Right cardiac atrium (tissue), 5 donors: ENCODE results near the gene FASTK. TPM values are rescaled to one million over a fixed set of nuclear protein-coding genes. Genes with fewer than 3 reads are reported as not detected.

ENCODE experiments used
- ATAC-seq, 2 donors: fragments of 200-7000 bp; cut with Tn5 transposase; one replicate each; pipeline versions ENCODE4 v1.8.0 to v1.9.1; 2020; ENCODE audit warnings: moderate library complexity in 2 of 2, mild to moderate bottlenecking in 1 of 2
- DNase-seq, 3 donors: peaks; one replicate each; pipeline ENCODE4 v3.0.0-alpha.2; 2020
- H3K27ac ChIP-seq: one replicate; pipeline ENCODE4 v1.5.1; 2013; ENCODE audit warnings: mild to moderate bottlenecking, low read length, control low read depth, moderate library complexity
- H3K27me3 ChIP-seq: one replicate; pipeline ENCODE4 v1.6.1; 2013; ENCODE audit not compliant: control insufficient read depth, insufficient read depth
- H3K4me1 ChIP-seq: one replicate; pipeline ENCODE4 v1.6.1; 2013; ENCODE audit warnings: low read length; ENCODE audit not compliant: control insufficient read depth, insufficient read depth
- H3K4me3 ChIP-seq: one replicate; pipeline ENCODE4 v1.5.1; 2013; ENCODE audit warnings: low read length, control low read depth
- H3K9me3 ChIP-seq: one replicate; pipeline ENCODE4 v1.6.1; 2013; ENCODE audit warnings: low read length; ENCODE audit not compliant: control insufficient read depth
- WGBS: extraction: QIAGEN DNeasy Blood & Tissue Kit; methylation state at CpG from one replicate; pipeline ENCODE4 v1.1.7; 2013; 5-methylcytosine and 5-hydroxymethylcytosine counted together
- intact Hi-C, 4 donors: fragments of 100-400 bp; cut with DNase I; formaldehyde crosslinking; loops; one replicate each; pipeline versions ENCODE4 v1.11.0 to v1.14.0; 2022 to 2023
- polyA plus RNA-seq: library from polyadenylated mRNA; stranded (reverse); fragments of 200-250 nt; gene quantifications from one replicate; pipeline ENCODE4 v1.2.3, GENCODE V29; 2013
- total RNA-seq, 4 donors: library from RNA; stranded (reverse); fragmentation: NEBNext Ultra II Directional; extraction: Animal tissue kit (Norgen Biotek cat#: 25700); gene quantifications; one replicate each; pipeline ENCODE4 v1.2.1, GENCODE V29; 2021
- donor health status: healthy with polysubstance abuse.
- donor health status: DM: no; HTN: yes; CAD: no.
- donor health status: DM: no; HTN: no; CAD: no.
- donor health status: DM: no; HTN: yes; CAD: no; lungs with severe emphysema.
- donor health status: DM: yes; HTN: yes; CAD: no.

The FASTK gene
- total and polyA plus RNA-seq, 5 donors: 64.1 to 133 (median 73.5) TPM

DNA sequence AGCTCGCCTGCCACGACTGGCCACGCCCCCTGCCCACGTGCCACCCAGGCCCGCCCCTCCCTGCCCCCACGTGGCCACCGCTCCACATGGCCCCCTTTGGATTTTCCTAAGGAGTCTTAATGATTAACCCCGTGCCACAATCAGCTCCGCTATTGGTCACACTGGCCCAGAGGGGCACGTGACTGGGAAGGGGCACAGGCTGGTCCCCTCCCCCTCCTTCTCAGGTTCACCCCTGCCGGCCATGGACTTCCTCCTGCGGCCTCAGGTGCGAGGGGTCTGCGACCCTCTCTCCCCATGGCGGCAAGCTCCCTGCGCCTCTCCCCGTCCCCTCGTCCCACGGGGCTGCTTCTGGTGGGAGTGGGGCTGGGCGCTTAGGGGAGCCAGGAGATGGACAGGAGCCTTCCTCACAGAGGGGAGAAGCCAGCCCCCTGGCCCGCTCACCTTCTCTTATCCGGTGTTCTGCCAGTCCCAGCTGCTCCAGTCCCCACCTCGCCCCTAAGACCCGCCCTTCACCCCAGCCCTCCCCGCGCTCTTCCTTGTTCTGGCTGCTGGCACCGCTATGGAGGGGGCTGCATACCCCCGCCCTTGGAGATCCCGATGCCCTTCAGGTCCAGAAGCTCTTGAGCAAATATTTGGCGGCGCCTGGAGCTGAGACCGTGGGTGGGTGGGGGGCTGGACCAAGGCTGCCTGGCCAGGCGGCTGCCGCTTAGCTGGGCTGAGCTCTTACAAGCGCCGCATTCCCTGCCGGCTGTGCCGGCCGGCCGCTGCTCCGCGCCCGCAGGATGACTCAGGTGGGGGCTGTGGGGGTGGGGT, 18.0 kb downstream of the FASTK start:
- 51% methylated on average over 43 of the region's 43 CpGs for WGBS
- intact Hi-C loops: no loop called here
- no peaks in the 10 kb centered on the region for H3K27me3 ChIP-seq
- H3K4me3 ChIP-seq: no peak overlapping the region
- DNase-seq (peak in 2 of 3 donors; percentile 63 to 80), ATAC-seq (peak in 1 of 2 donors; percentile 8)
- H3K27ac ChIP-seq: peak overlapping the region; percentile 43
- no peaks in the 10 kb centered on the region for H3K4me1 ChIP-seq
- no peaks in the 10 kb centered on the region for H3K9me3 ChIP-seq

DNA sequence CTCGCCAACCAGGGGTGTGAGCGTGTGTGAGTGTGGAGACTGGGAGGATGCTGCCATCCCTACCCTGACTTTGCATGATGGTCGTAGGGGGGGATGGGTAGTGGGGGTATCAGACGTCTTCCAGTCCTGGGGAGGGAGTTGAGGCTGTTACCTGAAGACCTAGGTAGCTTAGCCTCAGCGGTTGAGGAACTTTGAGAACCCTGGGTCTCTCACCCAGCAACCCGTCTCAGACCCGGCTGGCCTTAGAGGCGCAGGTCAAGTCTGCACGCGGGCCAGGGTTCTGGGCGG, 18.6 kb downstream of the FASTK start:
- no peaks in the 10 kb centered on the region for H3K9me3 ChIP-seq
- no peak overlapping the region for H3K4me3 ChIP-seq
- peaks cover 2% of the 10 kb centered on the region for H3K4me1 ChIP-seq
- ATAC-seq: no peak
- 78% methylated on average over 11 of the region's 11 CpGs for WGBS
- DNase-seq: no peak
- no peaks in the 10 kb centered on the region for H3K27me3 ChIP-seq
- intact Hi-C loops: no loop called here
- no peak overlapping the region for H3K27ac ChIP-seq

DNA sequence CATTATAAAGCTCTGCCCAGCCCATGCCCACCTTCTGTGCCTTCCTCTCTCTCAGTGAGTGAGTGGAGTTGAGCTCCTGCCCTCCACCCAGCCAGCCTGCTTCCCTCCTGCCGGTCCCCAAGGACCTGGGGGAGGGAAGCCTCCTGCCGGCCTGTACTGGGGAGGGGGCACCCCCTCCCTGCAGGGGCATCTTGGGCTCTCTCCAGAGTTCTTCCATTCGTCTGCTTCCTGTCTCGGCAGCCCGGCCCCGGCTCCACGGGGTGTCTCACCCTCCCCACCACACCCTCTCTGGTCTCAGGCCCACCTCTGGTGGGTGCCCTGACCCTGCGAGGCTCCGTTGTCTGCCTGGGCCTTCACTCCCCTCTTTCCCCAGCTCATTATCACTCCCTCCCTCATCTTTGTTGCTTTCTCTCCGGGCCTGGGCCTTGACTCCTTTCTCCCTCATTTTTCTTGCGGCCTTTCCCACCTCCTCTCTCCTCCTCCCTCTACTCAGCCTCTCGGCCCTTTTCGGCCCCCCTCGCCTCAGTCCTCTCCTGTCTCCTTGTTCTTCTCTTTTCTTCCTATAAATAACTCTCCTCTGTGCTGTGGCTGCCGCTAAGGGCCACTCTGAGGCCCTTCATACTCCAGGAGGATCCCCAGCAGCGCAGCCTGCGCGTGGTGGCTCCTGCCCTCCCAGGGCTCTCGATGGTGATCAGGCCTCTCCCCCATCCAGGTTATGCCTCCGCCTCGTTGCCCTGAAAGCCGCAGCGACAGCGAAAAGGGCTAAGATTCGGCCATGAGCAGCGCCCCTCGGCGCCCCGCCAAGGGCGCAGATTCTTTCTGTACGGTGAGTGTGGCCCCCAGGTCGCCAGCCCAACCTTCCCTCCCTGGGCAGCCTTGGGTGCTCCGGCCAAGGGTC, 19.1 kb downstream of the FASTK start:
- Histone ChIP-seq H3K4me1 (peaks cover 4% of the 10 kb centered on the region), H3K9me3 (no peaks in the 10 kb centered on the region), H3K27me3 (no peaks in the 10 kb centered on the region), H3K27ac (no peak overlapping the region), H3K4me3 (no peak overlapping the region)
- 57% methylated on average over 33 of the region's 33 CpGs for WGBS
- ATAC-seq (no peak), DNase-seq (peak in 1 of 3 donors; percentile 68)
- intact Hi-C loops: no loop called here

- Histone ChIP-seq H3K9me3 (no peaks in the 10 kb centered on the region), H3K27ac (no peak overlapping the region), H3K4me3 (peak overlapping the region; percentile 91), H3K27me3 (no peaks in the 10 kb centered on the region), H3K4me1 (peaks cover 4% of the 10 kb centered on the region)
- intact Hi-C loops: no loop called here
- DNase-seq: peak in 1 of 3 donors; percentile 74
- no peak for ATAC-seq
- 10% methylated on average over 21 of the region's 21 CpGs for WGBS
Measured at GRCh38 chr7:151060416-151061212, 20.0 kb downstream of the FASTK start.

- no peak for ATAC-seq
- intact Hi-C loops: no loop called here
- no peak for DNase-seq
- no peaks in the 10 kb centered on the region for H3K9me3 ChIP-seq
- peak overlapping the region; percentile 91 for H3K4me3 ChIP-seq
- H3K27me3 ChIP-seq: no peaks in the 10 kb centered on the region
- H3K4me1 ChIP-seq: peaks cover 4% of the 10 kb centered on the region
- H3K27ac ChIP-seq: no peak overlapping the region
- WGBS: under 1% methylated on average over 17 of the region's 17 CpGs
Measured at GRCh38 chr7:151060113-151060415, 20.5 kb downstream of the FASTK start.

DNA sequence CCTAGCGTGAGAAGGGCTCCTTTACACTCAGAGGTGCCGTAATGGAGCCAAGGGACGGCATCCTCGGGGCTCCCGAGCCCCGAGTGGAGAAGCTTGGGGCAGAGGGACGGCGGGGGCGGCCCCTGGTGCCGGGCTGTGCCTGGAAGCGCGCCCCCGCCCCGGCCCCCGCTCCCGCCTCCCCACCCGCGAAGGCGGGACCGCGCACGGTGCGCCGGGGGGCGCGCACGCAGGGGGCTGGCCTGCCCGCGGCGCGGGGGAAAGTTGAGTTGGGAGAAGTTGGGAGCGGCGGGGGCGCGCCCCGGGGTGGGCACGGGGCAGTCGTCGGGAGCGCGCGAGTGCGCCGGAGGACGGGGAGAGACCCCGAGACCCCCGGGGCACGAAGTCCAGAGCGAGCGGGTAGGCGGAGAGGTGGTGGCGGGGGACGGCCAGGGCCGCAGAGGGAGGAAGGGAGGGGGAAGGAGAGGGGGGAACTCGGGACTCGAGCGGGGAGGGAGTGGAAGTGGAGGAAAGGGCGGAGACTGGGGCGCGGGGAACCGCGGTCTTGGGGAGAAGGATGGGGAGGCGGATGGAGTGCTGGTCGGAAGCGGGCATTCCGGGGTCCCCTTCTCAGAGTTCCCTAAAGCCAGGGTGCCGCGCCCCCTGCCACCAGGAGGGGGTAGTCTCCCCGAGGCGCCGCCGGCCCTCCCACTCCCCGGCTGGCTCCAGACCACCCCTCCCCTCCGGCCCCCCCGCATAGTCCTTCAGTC, 21.1 kb downstream of the FASTK start, which contains the start of gene SLC4A2:
TSS of gene SLC4A2 (plus strand) at position 223 of the 746 bp plus-strand sequence. CDS start 2,399 bp downstream, outside the sequence.
- WGBS: under 1% methylated on average over 75 of the region's 75 CpGs
- peaks cover 4% of the 10 kb centered on the region for H3K4me1 ChIP-seq
- H3K4me3 ChIP-seq: peak within 1 kb of the TSS; percentile 91
- no peaks in the 10 kb centered on the region for H3K27me3 ChIP-seq
- intact Hi-C loops: no loop called here
- peak within 1 kb of the TSS; percentile 98 for H3K27ac ChIP-seq
- DNase-seq (peak; percentile 85 to 94 (median 94)), ATAC-seq (peak; percentile 62 to 71)
- H3K9me3 ChIP-seq: no peaks in the 10 kb centered on the region

DNA sequence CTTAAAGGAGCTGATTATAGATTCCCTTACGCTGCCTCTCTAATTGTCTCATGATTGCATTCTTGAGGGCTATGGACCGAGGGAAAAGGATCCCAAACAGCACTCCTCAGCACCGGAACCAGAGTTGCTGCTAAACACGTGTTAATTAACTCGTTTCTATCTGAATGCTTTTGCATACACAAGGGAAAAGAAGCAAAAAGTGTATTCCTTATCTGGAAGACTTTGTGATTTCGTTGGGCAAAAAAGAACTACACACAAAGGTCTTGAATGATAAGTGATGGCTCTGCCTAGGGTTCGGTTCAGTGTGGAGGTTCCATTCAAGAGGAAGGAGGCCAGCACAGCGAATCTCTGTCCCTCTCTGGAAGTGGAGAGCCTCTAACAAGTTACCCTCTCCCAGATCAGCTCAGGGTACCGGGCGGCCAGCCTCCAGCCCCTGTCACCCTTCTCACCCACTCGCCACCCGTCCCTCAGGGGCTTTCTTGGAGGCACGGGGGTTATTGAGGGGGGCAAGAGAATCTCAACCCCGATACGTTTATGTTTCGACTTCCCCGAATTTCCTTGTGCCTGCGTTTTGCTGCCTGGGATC, 21.7 kb downstream of the FASTK start:
- peaks cover 4% of the 10 kb centered on the region for H3K4me1 ChIP-seq
- 5% methylated on average over 18 of the region's 18 CpGs for WGBS
- ATAC-seq: no peak
- peak overlapping the region; percentile 91 for H3K4me3 ChIP-seq
- no peaks in the 10 kb centered on the region for H3K27me3 ChIP-seq
- no peaks in the 10 kb centered on the region for H3K9me3 ChIP-seq
- H3K27ac ChIP-seq: peak overlapping the region; percentile 98
- DNase-seq: no peak
- intact Hi-C loops: no loop called here

DNA sequence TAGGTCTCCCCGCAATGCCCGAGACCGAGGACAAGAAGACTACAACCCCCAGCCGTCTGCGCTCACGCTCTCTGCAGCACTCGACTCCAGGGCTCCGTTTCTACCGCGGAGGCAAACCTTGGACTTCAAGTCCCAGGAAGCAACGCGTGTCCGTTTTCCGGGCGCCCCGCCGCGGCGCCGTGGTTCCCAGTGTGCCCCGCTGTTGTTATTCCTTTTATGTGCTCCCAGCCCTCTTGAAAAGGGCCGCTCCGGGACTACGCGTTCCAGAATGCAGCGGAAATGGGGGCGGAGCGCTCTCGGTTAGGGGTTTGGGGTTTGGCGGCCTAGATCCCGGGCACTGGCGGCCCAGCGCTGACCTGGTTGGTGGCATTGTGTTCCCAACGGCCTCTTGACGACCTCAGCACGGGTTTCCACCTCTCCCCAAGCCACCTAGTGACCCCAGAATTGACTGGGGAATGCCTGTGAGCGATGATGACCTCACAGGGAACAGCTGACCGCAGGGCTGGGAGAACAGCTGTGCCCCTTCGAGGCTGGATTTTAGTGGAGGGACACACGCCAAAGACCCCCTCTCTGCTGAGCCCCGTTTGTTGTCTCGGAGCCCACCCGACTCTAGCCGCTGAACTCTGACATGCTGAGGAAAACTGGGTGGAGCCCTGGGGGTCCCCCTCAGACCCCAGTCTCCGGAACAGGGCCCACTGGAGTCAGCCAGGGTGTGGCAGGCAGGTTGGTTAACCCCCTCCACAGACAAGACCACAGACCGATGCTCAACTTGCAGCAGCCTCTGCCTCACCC, 22.4 kb downstream of the FASTK start:
- DNase-seq (peak; percentile 99 to 100 (median 99)), ATAC-seq (peak; percentile 91 to 94)
- Histone ChIP-seq H3K27ac (peak overlapping the region; percentile 98), H3K4me3 (peak overlapping the region; percentile 91), H3K9me3 (no peaks in the 10 kb centered on the region), H3K4me1 (peaks cover 4% of the 10 kb centered on the region), H3K27me3 (no peaks in the 10 kb centered on the region)
- whole genome bisulfite sequencing: under 1% methylated on average over 46 of the region's 46 CpGs
- intact Hi-C loops: no loop called here

DNA sequence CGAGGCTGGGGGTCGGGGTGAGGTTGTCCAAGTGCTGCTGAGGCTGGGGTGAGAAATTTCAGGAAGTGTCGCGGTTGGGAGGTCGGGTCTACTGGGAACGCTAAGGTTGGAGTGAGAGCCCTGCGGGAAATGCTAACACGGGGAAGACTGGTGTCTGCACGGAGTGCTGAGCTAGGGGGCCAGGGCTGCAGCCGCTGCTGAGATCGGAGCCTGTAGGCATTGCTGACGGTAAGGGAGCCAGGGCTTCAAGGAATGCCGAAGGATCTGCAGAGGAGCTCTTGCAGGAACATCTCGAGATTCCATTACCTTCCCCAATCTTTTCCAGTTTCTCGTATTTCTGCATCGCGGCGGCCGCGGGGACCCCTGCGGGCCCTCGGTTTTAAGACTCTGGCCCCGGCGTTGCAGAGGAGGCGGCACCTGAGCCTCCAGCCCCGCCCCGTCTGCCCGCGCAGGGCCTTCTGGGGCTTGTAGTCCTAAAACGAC, 23.1 kb downstream of the FASTK start, which contains the start of gene CDK5:
TSS of gene CDK5 (minus strand) at position 392 of the 483 bp plus-strand sequence. CDS start at position 343, 49 bp downstream.
- H3K27ac ChIP-seq: peak within 1 kb of the TSS; percentile 98
- H3K4me3 ChIP-seq: peak within 1 kb of the TSS; percentile 91
- ATAC-seq (peak; percentile 0), DNase-seq (no peak)
- peaks cover 4% of the 10 kb centered on the region for H3K4me1 ChIP-seq
- intact Hi-C loops: no loop called here
- WGBS: under 1% methylated on average over 30 of the region's 30 CpGs
- H3K27me3 ChIP-seq: no peaks in the 10 kb centered on the region
- H3K9me3 ChIP-seq: no peaks in the 10 kb centered on the region
